ENCODE results near the gene ZNF814.
"Not testable (repeated sequence)": the region's sequence is repeated elsewhere in the genome, so short reads cannot be mapped to it uniquely, and the experiment has no call there.

ZNF814 gene

DNA sequence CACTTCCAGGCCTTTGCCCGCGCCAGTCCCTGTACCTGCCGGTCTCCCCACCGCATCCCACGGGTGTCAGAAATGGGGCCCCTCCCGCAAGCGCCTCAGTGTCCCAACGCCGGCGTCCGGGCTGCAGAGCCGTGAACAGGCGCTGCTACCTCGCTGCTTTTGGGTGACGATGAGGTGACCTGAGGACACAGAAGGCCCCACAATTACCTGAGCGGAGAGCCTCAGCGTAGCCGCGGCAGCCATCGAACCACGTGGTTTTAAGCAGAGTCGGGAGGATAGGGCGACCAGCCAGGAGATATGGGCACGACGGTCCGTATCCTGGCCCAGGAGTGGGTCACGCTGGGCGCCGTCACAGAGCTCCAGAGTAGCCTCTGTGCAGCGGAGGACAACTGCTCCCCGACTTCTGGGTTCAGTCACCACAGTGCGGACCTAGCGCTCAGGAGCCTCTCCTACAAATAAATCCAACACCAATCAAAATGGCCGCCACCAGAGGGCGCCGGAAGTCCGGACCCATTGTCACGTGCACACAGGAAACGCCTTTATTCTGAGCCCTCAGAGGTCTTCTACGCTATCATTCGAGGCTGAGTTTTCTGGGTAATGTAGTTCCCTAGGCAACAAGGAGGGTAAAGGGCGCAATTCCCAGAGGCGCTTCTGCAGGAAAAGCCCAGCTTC lies at the start of gene ZNF814:
TSS of gene ZNF814 (minus strand) at position 478 of the 672 bp plus-strand sequence. CDS start at position 243, 235 bp downstream.
- peak within 1 kb of the TSS; percentile 89 for H3K4me3 ChIP-seq (ENCODE audit: low read depth, low read length)
- in situ Hi-C loops (cut with HindIII; ENCODE audit: low sequenced_read_pairs) = no loop called here
- DNase-seq (ENCODE audit: low read depth, low spot score) = peak; percentile 87
- TF ChIP-seq, protein P1, sequence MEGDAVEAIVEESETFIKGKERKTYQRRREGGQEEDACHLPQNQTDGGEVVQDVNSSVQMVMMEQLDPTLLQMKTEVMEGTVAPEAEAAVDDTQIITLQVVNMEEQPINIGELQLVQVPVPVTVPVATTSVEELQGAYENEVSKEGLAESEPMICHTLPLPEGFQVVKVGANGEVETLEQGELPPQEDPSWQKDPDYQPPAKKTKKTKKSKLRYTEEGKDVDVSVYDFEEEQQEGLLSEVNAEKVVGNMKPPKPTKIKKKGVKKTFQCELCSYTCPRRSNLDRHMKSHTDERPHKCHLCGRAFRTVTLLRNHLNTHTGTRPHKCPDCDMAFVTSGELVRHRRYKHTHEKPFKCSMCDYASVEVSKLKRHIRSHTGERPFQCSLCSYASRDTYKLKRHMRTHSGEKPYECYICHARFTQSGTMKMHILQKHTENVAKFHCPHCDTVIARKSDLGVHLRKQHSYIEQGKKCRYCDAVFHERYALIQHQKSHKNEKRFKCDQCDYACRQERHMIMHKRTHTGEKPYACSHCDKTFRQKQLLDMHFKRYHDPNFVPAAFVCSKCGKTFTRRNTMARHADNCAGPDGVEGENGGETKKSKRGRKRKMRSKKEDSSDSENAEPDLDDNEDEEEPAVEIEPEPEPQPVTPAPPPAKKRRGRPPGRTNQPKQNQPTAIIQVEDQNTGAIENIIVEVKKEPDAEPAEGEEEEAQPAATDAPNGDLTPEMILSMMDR (IDR thresholded peaks at IDR 0.05; ENCODE audit: low read depth, low read length) = peak; percentile 18

DNA sequence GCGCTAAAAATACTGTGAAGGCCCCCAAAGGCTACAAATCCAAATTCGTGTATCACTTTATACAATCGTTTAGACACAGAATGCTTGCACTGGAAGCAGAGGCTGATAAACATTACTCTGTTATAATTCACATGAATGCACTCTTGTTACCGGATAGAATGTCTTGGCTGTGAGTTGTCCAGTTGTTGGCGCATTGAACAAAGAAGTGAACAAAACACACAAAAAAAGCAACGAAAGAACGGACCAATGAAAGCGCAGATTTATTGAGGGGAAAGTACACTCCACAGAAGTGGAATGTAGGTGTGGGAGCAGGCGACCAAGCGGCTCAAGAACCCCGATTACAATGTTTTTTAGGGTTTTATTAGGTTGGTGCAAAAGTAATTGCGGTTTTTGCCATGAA lies 46.9 kb upstream of the ZNF814 start:
- no peak overlapping the region for H3K4me3 ChIP-seq (ENCODE audit: low read depth, low read length)
- TF ChIP-seq, protein P1 (IDR thresholded peaks at IDR 0.05; ENCODE audit: low read depth, low read length) = no peak
- no peak for DNase-seq (ENCODE audit: low read depth, low spot score)
- in situ Hi-C loops (cut with HindIII; ENCODE audit: low sequenced_read_pairs) = no loop called here

DNA sequence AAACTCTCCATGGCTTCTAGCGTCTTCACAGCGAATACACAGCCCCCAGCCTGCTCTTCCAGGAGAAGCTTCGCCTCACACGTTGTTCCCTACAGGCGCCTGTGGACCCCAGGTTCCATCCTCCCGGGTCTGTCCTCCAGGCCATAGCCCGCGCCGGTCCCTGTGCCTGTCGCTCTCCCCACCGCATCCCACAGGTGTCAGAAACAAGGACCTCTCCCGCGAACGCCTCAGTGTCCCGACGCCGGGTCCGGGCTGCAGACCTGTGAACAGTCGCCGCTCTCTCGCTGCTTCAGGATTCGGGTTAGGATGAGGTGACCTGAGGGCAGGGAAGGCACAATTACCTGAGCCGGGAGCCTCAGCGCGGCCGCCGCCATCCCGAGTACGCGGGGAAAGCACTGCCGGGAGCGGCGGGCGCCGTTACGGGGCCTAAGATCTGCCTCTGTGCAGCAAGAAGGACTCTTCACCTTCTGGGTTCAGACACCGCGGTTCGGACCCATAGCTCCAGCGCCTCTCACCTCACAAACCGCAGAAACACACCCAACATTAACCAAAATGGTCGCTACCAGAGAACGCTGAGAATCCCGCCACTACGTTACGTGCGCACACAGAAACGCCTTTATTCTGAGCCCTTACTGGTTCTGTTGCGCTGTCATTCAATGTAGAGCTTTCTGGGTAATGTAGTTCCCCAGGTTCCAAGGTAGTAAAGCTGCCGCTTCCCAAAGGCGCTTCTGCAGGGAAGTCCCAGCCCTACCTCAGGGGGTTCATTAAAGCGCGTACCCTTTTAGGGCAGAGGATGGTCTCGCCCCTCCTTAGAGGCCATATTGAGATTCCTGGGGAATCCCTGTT lies 46.2 kb upstream of the ZNF814 start, which contains the start of gene ZNF418:
TSS of gene ZNF418 (minus strand) at position 583 of the 846 bp plus-strand sequence. CDS start 1,580 bp downstream, outside the sequence.
- in situ Hi-C loops (cut with HindIII; ENCODE audit: low sequenced_read_pairs) = no loop called here
- peak; percentile 83 for DNase-seq (ENCODE audit: low read depth, low spot score)
- TF ChIP-seq, protein P1 (IDR thresholded peaks at IDR 0.05; ENCODE audit: low read depth, low read length) = no peak
- peak within 1 kb of the TSS; percentile 84 for H3K4me3 ChIP-seq (ENCODE audit: low read depth, low read length)

DNA sequence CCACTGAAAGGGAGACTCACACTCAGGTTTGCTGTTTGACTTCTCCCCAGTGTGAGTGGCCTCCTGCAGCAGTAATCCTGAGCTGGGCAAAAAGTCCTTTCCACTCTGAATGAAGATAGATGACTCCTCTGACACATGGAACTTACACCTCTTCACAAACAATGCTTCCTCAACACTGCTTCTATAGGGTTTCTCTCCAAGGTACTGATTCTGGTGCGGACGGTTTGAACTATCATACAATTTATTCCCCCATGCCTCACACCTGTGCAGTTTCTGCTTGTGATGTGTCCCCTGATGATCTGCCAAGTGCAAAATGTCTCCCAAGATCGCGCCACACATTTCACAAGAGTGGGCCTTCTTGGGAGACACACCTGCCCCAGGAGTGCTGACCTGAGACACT lies 38.8 kb upstream of the ZNF814 start:
- DNase-seq (ENCODE audit: low read depth, low spot score) = no peak
- TF ChIP-seq, protein P1 (IDR thresholded peaks at IDR 0.05; ENCODE audit: low read depth, low read length) = no peak
- in situ Hi-C loops (cut with HindIII; ENCODE audit: low sequenced_read_pairs) = no loop called here
- no peak overlapping the region for H3K4me3 ChIP-seq (ENCODE audit: low read depth, low read length)

DNA sequence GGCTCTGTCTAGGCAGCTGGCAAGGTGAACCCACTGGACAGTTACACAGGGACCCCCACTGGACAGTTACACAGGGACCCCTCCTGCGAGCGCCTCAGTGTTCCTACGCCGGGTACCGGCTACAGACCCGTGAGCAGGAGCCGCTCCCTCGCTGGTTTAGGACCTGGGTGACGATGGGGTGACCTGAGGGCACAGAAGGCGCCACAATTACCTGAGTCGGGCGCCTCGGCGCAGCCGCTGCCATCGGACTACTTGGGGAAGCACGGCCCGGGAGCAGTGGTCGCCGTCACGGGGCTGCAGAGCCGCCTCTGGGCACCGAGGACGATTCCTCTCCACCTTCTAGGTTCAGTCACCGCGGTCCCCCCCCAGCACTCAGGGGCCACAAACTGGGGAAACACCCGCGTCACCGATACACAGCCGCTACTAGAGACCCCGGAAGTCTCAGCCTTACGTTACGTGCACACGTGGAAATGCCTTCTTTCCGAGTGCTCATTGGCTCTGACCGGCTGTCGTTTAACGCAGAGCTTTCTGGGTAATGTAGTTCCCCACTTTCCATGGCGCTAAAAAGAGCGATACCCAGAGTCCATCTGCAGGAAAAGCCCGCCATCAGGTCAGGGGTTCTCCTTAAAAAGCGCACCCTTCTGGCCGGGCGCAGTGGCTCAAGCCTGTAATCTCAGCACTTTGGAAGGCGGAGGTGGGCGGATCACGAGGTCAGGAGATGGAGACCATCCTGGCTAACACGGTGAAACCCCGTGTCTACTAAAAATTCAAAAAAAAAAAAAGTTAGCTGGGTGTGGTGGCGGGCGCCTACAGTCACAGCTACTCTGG lies 27.5 kb upstream of the ZNF814 start, which contains the start of gene ZNF417:
TSS of gene ZNF417 (minus strand) at position 425 of the 828 bp plus-strand sequence. CDS start at position 244, 181 bp downstream.
- TF ChIP-seq, protein P1 (IDR thresholded peaks at IDR 0.05; ENCODE audit: low read depth, low read length) = peak; percentile 39
- peak; percentile 94 for DNase-seq (ENCODE audit: low read depth, low spot score)
- H3K4me3 ChIP-seq (ENCODE audit: low read depth, low read length) = peak within 1 kb of the TSS; percentile 76
- in situ Hi-C loops (cut with HindIII; ENCODE audit: low sequenced_read_pairs) = not testable (repeated sequence)

DNA sequence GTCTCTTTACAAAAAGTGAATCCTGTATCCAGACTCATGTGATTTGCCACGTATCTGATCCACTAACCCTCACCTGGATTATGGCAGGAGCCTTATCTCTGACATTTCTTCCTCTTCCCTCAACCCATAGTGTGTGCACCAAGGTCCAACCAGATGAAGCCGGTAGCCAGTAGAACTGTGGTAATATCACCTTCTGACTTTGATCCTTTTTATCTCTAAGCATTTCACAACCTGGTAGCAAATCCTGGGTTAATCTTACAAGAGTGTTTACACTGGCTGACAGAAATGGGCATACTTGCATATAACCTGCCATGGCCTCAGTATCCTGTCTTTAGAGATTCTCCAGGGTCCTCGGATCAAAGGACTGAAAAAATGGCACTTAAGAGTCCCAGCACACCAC lies 25.7 kb upstream of the ZNF814 start:
- no peak overlapping the region for H3K4me3 ChIP-seq (ENCODE audit: low read depth, low read length)

More for the DNA sequence above, 25.7 kb upstream of the ZNF814 start:
- DNase-seq (ENCODE audit: low read depth, low spot score) = no peak
- TF ChIP-seq, protein P1 (IDR thresholded peaks at IDR 0.05; ENCODE audit: low read depth, low read length) = no peak
- in situ Hi-C loops (cut with HindIII; ENCODE audit: low sequenced_read_pairs) = no loop called here

Measured in astrocyte of the spinal cord (primary cell).